GM18868 (cell line): Measurements from ENCODE around the gene IMPDH1.
A peak's percentile ranks its signal among the peaks of the same experiment; 100 is the strongest.
"Not testable (repeated sequence)": the region's sequence is repeated elsewhere in the genome, so short reads cannot be mapped to it uniquely, and the experiment has no call there.

ENCODE experiments used
- ATAC-seq: cut with Tn5 transposase; IDR thresholded peaks from one replicate; pipeline ENCODE4 v1.9.1; 2021; ENCODE audit warnings: mild to moderate bottlenecking, moderate library complexity; ENCODE audit not compliant: unreplicated experiment

IMPDH1 gene

DNA sequence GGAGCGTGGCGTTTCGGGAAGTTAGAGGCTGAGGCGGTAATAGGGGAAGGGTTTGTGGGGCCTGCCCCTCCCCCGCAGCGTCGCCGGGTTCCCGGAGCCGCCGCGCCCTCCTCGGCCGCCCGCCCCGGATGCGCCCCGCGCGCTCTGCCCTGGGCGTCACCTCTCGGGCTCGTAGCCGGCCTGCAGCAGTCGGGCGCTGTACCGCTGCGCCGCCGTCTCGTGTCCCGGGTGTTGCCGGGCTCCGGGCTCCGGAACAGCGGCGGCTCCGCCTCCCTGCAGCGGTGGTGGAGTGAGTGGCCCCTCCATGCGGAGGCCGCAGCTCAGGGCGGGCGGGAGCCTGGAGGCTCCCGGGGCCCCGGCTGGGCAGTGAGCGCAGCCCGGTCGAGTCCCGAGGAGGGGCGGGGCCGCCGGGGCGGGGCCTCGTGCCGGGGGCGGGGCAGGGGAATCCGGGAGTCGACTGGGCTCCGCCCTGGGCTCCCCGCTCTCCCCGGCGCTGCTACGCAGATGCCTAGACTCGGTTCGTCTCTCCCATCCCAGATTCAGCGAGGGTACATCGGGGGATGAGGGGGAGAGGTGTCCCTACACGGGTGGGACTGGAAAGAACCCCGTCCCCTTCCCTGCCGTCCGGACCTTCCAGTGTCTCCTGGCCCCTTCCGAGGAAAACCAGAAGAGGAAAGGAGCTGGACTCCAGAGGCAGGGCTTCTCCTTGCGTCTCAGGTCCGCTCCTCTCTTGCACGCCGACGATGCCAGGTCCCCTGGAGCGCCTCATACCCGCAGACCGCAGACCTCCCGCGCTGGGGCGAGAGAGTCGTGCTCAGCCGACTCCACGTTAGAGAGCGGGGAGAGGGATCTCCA is at the start of gene IMPDH1:
IMPDH1 (minus strand) TSS at position 387 of the 855 bp plus-strand sequence; CDS start at position 306, 81 bp downstream.
- peak; percentile 77 for ATAC-seq

DNA sequence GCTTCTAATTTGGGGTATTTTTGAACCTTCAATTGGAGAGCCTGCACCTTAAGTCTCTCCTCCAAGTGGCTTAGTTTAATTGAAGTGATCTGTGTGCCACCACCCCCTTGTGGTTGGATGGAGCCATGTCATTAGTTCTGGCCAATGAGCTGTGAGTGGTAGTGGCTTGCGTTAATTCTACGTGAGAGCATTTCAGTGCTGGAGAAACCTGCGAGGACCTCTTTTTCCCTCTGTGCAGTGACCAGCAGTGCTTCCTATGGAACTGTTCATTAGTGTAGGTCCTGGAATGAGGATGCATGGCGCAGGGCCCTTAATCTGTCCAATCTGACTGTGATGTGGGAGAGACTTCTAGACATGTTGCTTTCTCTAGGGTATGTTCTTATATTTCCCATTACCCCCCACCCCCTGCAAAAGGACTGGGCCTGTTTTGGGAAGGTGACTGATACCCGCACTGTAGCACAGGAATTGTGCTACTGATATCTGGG is 49.7 kb upstream of the IMPDH1 start:
- ATAC-seq, result peak; percentile 42

DNA sequence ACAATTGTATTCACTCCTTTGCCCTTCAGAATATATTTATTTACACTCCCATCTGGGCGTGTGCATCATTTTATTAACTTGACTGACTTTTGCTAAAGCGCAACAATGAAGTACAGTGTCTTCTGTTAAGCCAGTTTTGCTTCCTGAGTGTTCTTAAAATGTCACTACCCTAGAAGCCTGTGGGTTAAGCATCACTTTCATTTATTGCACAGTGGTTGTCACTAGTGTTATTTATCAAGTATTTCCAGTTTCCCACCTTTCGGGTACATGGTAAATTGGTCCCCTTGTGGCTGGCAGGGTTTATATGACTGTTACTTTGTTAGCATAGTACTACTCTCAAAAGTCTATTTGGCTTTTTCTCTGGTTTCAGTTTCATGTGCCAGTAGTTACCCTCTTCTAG is 49.2 kb upstream of the IMPDH1 start:
- ATAC-seq, result peak; percentile 49

DNA sequence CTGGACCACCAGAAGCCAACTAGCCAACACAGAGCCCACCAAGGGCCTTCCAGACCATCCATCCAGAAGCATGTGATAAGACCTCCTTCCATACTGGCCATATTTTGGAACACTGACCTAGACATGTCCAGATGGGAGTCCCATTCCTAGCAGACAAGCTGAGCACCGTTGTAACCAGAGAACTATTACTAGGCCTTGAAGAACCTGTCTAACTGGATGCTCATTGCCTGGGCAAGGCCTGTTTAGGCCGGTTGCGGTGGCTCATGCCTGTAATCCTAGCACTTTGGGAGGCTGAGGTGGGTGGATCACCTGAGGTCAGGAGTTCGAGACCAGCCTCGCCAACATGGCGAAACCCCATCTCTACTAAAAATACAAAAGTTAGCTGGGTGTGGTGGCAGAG is 47.6 kb upstream of the IMPDH1 start:
- ATAC-seq, result not testable (repeated sequence)

DNA sequence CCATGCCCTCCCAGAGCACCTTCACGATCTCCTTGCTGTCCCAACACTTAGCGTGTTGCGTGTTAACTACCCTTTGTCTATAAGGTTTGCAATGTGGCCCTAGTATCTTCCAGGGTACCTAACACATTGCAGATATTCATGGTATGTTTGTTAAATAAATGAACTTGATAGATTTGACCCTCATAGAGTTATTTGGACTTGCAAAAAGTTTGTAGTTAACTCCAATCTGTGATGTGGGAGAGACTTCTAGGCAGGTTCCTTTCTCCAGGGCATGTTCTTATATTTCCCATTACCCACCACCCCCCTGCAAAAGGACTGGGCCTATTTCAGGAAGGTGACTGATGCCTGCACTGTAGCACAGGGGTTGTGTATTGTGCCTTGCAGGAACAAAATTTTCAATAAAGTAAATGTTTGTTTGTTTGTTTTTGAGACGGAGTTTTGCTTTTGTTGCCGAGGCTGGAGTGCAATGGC is 46.5 kb upstream of the IMPDH1 start:
- ATAC-seq, result no peak

DNA sequence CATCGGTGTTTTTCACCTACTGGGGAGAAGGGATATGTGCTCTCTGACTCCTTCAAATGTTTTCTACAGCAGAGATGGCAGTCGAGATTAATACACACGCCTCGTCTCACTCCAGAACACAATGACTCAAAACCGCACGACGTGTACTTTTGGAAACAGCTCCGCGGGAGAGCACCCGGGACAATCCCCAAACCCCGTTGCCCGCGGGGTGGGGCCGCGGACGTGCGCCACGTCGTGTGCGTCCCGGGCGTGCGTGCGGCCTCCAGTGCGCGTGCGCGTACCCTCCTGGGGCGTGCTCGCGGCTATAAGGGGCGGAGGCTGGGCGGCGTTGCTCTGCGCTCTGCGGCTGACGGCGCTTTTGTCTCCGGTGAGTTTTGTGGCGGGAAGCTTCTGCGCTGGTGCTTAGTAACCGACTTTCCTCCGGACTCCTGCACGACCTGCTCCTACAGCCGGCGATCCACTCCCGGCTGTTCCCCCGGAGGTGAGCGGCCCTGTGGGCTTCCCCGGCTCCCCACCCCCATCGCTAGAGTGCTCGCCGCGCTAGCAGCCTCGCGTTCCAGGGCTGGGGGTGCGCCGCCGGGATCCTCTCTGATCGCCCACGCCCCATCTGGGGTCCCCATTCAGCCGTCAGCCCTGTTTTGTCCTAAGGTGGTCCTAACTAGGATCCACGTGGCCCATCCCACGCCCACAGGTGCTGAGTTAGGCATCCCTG is 45.9 kb upstream of the IMPDH1 start, which contains the start of gene HILPDA:
HILPDA (plus strand) TSS at position 336 of the 712 bp plus-strand sequence. CDS start 1,391 bp downstream, outside the sequence.
- peak; percentile 74 for ATAC-seq

DNA sequence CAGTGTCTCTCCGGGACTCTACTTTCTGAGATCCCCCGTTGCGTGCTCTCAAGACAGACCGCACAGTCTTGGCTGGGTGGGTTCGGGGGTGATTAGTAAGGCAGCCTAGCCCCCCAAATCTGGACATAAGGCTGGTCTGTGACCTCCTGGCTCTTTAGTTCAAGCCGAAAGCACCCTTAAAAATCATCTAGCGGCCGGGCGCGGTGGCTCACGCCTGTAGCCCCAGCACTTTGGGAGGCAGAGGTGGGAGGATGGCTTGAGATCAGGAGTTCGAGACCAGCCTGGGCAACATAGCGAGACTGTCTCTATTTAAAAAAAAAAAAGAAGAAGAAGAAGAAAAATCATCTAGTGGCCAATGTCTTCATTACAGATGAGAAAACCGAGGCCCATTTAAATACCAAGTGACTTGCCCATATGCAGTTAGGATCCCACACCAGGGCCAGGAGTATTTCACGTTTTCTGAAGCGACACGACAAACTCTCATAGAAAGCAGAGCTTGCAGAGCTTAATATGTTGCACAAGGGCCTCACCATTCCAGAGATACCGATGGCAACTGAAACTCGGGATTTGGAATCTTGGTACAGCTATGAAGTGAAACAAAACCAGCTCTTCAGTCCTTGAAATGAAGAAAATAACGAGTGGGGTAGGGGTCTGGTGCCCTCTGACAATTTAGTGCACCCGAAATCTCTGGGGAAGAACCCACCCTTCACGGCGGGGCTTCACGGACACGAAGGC is 45.2 kb upstream of the IMPDH1 start:
- no peak for ATAC-seq

DNA sequence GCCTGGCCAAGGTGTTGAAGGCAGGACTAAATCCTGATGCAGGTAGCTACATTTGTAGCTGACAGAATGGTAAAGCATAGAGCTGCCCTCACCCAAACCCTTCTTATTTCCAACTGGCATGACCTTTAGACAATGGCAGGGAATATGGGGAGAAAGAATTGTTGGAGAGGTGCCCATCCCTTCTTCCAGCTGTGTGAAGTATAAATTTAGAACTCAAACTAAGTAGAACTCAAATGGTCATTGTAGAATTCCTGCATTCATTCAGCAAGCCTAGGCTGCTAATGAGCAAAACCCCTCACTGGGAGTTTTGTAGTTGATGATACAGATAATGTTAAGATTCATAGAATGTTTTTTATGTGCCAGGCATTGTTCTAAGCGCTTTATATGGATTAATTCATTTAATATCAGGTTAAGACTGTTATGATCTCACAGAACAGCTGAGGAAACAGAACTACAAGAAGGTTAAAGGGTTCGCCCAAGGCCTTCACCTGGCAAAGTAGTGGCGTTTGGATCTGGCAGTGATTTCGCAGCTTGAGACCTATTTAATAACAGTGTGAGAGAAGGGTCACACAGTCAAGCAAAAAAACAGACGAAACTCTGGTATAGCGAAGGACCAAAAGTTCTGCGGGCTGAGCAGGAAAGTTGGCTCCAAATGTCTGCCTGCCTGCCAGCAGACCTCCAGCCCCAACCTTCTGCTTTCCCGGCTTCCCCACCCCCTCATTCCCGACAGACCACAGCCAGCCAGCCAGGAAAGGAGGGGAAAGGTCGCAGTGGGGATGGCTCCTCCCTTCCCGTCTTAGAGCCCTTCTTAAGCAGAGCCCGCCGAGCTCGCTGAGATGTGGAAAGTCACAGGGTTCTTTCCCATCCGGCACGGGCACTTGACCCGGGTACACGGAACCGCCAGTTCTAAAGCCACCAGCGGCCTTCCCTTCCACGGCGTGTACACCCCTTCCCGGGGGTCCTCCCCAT is 44.3 kb upstream of the IMPDH1 start:
- no peak for ATAC-seq

DNA sequence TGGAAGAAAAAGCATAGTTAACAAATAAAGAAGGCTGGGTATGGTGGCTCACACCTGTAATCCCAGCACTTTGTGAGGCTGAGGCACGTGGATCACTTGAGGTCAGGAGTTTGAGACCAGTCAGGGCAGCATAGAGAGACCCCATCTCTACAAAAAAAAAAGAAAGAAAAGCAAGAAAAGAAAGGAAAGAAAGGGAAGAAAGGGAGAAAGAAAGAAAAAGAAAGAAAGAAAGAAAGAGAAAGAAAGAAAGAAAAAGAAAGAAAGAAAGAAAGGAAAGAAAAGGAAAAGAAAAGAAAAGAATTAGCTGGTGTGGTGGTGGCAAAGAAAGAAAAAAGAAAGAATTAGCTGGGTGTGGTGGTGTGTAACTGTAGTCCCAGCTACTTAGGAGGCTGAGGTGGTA is 42.8 kb upstream of the IMPDH1 start:
- ATAC-seq, result no peak

DNA sequence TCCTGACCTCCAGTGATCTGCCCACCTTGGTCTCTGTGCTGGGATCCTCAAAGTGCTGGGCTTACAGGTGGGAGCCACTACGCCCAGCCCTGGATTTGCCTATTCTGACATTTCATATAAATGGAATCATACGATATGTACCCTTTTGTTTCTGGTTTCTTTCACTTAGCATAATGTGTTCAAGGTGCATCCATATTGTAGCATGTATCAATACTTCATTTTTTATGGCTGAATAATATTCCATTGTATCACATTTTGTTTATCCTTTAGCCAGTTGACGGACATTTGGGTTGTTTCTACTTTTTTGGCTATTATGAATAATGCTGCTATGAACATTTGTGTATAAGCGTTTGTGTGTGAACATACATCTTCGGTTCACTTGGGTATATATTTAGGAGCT is 41.1 kb upstream of the IMPDH1 start:
- ATAC-seq, result no peak

DNA sequence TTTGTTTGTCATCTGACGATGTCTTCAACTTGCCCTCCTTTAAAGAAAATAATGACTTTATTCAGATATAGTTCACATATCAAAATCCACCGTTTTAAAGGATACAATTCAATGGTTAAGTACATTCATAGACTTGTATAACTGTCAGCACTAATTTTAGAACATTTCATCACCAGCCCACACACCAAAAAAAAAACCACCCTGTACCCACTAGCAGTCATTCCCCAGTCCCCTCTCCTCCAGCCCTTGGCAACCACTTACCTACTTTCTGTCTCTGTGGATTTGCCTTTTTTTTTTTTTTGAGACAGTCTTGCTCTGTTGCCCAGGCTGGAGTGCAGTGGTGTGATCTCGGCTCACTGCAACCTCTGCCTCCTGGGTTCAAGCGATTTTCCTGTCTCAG is 40.6 kb upstream of the IMPDH1 start:
- peak; percentile 59 for ATAC-seq

DNA sequence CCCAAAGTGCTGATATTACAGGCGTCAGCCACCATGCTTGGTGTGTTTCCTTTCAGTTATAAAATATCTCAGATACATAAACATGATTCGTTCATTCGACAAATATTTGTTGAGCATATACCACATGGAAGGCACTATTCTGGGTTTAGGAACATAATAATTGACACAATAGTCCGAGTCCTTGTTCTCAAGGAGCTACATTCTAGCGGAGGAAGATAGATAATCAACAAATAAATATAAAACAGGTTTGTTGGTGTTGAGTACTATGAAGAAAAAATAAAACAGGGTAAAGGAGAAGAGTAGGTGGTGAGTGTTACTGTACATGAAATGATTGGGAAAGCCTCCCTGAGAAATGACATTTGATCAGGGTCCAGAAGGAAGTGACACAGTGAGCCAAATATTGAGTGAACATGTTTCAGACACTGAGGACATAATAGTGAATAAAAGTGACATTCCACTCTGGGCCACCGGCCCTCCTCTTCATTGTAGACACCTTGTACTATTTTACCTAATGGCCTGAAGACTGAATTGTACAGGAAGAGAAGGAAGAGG is 39.0 kb upstream of the IMPDH1 start:
- ATAC-seq, result no peak

DNA sequence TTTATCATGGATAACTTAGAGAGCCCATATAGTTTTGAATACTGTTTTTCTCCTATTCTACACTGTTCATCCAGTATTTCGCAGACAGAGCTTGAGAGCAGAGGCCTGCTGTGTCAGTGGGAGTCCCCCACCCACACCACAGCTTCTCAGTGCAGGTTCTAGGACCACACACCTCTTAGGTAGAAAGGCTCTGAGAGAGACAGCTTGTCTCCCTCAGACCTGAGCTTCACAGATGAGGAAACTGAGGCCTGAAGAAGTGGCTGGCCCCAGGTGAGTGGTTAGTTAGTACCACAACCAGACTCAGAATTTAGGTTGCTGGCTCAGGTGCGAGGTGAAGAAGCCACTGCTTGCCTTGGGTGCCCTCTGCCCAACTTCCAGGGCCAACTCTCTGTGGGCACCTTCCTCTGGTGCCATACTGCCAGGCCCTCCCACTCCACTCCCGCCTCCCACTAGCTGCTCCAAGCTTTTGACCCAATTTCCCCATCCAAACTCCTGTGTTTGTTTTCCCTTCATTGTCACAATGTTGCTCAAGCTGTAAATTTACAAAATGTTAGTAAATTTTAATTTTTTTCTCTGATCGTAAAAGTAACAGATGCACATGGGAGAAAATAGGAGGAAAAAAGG is 38.3 kb upstream of the IMPDH1 start:
- ATAC-seq, result no peak

DNA sequence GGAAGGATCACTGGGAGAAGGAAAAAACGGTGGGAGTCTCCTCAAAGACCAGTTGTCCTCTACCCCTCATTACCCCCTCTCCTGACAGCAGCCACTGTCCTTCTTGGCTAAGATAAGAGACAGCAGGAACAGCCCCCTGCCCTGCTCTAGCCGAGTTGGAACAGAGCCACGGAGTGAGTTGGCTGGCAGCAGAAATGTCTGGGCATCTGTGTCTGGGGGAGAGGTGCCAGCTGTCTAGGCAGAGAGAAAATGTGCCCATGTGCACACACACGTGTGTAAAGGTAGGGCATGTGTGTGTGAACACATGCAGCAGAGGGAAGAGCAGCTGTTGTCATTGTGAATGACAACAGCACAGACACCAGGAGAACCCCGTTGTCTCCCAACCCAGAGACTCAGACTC is 36.5 kb upstream of the IMPDH1 start:
- ATAC-seq, result no peak

DNA sequence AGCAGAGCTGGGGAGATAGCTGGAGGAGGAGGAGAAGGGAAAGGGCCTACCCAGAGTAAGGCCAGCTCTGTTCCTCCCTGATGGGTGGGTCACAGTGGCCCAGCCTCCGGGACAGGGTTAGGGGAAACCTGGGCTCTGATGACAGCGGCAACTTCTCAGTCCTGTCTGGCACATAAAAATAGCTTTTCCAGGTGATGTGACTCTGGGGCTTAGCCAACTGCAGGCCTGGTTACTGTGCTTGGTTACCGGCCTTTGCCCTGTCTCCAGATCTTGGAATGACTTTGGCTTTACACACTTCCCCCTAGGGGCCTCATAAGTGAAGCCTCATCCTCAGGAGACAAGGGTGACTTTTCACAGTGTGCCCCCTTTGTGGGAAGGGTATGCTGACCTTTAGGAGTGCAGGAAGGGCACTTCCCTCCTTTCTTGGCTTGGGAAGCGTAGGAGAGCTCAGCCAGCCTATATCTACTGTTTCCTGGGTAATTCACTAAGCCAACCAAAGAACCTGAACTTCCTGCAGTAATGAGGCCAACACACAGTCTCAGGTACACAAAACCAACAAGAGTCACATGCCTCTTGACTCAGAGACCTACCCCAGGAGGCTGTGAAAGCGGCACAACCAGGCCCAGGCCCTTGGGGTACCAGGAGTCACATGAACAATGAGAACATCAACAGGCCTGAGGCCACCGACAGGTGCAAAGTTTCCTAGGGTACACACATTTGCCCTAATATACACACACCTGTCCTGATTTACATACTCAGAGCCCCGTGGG is 34.2 kb upstream of the IMPDH1 start:
- ATAC-seq, result peak; percentile 45

DNA sequence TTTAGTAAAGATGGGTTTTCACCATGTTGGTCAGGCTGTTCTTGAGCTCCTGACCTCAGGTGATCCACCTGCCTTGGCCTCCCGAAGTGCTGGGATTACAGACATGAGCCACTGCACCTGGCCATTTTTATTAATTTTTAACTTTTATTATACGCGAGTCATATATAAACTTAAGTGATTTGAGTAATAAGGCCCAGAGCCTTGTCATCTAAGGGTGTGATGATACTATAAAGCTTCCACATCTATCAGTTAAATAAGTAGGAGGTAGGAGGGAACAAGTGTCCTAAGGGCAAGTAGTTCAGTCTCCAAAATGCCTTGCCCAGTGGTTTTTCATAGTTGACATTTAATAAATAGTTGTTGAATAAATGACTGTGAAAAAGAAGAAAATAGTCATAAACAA is 32.6 kb upstream of the IMPDH1 start:
- ATAC-seq, result no peak

DNA sequence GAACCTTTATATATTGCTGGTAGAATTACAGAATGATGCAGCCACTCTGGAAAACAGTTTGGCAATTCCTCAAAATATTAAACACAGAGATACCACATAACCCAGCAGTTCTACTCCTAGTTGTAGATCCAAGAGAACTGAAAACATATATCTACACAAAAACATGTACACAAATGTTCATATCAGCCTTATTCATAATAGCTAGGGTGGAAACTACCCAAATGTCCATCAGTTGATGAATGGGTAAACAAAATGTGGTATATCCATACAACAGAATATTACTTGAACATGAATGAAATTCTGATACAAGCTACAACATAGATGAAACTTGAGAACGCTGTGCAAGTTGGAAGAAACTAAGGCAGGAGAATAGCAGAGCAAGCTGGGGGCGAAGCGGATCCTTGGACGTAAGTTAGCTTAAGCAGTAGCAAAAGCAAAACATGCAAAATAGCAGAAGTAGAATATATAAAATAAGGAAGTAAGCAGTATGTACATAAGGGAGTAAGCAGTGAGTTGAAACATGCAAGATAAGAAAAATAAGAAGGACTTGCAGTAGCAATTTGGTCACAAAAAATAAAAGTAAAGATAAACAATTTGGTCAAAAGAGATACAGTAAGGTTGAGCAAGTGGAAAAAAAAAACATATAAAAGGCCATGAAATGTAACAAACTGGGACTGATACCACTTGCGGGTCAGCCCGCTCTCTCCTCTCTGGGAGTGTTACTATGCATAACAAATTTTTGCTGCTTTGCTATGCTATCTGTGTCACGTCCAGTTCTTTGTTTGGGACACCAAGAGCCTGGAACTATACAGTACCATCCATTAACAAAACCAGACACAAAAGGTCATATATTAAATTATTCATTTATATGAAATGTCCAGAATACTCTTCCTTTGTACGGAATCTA is 27.9 kb upstream of the IMPDH1 start:
- peak; percentile 77 for ATAC-seq
